ENCODE results near the gene C2CD2L. TPM values are rescaled to one million over a fixed set of nuclear protein-coding genes. Genes with fewer than 3 reads are reported as not detected.
A peak's percentile ranks its signal among the peaks of the same experiment; 100 is the strongest.

C2CD2L gene
- total RNA-seq, 1 experiment from 2014 or later: 5.6 TPM

DNA sequence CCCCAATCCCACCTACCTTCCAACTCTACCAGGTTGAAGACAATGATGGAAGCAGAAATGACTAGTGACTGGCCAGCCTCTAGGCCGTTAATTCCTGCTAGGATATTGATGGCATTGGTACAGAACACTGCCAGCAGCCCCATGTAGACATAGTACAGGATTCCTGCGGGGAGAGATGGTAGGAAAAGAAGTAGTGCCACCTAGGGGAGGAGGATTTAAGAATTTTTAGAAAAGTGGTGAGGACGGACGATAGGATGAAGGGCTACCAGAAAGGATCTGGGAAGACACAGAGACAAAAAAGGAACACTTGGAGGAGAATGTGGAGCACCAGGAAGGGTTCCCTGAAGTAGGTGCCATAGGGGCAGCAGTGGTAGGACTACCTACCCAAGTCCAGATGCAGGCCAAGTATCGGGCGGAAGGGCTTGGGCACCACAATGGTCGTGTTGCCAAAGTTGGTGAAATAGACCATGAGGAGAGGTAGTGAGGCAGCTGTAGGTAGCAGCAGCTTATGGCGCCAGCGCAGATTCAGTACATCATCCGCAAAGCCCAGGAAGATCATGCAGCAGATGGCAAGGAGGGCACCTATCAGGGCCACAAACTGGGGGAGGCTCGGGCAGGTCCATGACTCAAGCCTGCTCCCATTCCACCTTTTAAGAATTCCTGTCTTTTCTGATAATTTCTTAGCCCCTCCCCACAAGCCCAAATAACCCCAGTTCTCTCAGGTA lies 6.7 kb upstream of the C2CD2L start:
- Histone ChIP-seq H3K18ac (ENCODE audit: insufficient read length, low read depth, low read length) (no peak overlapping the region), H3K4me1 (ENCODE audit: insufficient read depth, low read length) (no peaks in the 10 kb centered on the region), H3K56ac (ENCODE audit: insufficient read length, low read depth, low read length) (no peak overlapping the region), H4K8ac (replicated peaks; ENCODE audit: insufficient read length, low read depth, low read length) (no peak overlapping the region), H3K4ac (ENCODE audit: low read depth, low read length) (no peak overlapping the region), H3K14ac (ENCODE audit: insufficient read depth, low read length) (no peak overlapping the region; the same call in 1 of the 2 replicates), H4K91ac (ENCODE audit: insufficient read length, low read depth, low read length) (no peak overlapping the region), H2AK5ac (ENCODE audit: insufficient read length, low read length) (no peak overlapping the region), H3K4me2 (ENCODE audit: insufficient read depth, insufficient read length, low read length) (peak overlapping the region; percentile 91), H2BK5ac (ENCODE audit: insufficient read length, low read length) (no peak overlapping the region), H4K5ac (ENCODE audit: insufficient read length, low read depth, low read length) (no peak overlapping the region), H2BK20ac (ENCODE audit: low read depth, low read length, poor library complexity, severe bottlenecking) (no peak overlapping the region), H2AFZ (ENCODE audit: low read length) (no peak overlapping the region), H4K20me1 (ENCODE audit: control insufficient read depth, insufficient read depth, insufficient read length) (no peaks in the 10 kb centered on the region), H3T11ph (ENCODE audit: low read length) (no peak overlapping the region), H2BK120ac (ENCODE audit: low read depth, low read length, poor library complexity, severe bottlenecking) (no peak overlapping the region), H3K23me2 (ENCODE audit: insufficient read length, low read depth, low read length, poor library complexity, severe bottlenecking) (peaks cover 16% of the 10 kb centered on the region), H3K27me3 (ENCODE audit: insufficient read depth, low read length) (no peaks in the 10 kb centered on the region), H3K79me1 (ENCODE audit: insufficient read depth, low read depth, low read length, poor library complexity, severe bottlenecking) (no peaks in the 10 kb centered on the region), H3K9ac (ENCODE audit: extremely low read depth, insufficient read length, low read length) (peak overlapping the region; percentile 48), H3K79me2 (ENCODE audit: insufficient read depth, low read length) (no peaks in the 10 kb centered on the region; the same call in 1 of the 2 replicates), H3K23ac (ENCODE audit: insufficient read length, low read depth, low read length) (no peak overlapping the region), H2BK12ac (ENCODE audit: insufficient read length, low read depth, low read length) (no peak overlapping the region), H3K27ac (ENCODE audit: insufficient read length, low read depth, low read length) (no peak overlapping the region), H2BK15ac (ENCODE audit: low read depth, low read length) (no peak overlapping the region), H3K9me3 (ENCODE audit: control insufficient read depth, low read depth, low read length) (no peaks in the 10 kb centered on the region)
- no CpG with 5 or more reads among the region's 11 CpGs for WGBS (ENCODE audit: extremely low coverage, insufficient read length, low lambda C conversion rate)
- H3K4me1 Mint-ChIP-seq: peaks cover 24 to 28% of the 10 kb centered on the region in 2 experiments
- DNase-seq: no peak
- H3K4me3 Mint-ChIP-seq: peak overlapping the region; percentile 85 to 91
- peak overlapping the region; percentile 11 to 100 (median 22); a peak in 3 of 7 replicates for H3K27ac Mint-ChIP-seq
- peaks cover 21 to 31% (median 28%) of the 10 kb centered on the region in 3 experiments; a peak in 6 of 7 replicates for H3K36me3 Mint-ChIP-seq (ENCODE audit: insufficient read depth in 1 of 3, low read depth in 3 of 3)
- no peaks in the 10 kb centered on the region; a peak in 1 of 5 replicates for H3K9me3 Mint-ChIP-seq
- peaks cover under 1% of the 10 kb centered on the region; the same call in 1 of the 2 replicates for H3K27me3 Mint-ChIP-seq (ENCODE audit: low read depth)
- TF ChIP-seq, protein P1, sequence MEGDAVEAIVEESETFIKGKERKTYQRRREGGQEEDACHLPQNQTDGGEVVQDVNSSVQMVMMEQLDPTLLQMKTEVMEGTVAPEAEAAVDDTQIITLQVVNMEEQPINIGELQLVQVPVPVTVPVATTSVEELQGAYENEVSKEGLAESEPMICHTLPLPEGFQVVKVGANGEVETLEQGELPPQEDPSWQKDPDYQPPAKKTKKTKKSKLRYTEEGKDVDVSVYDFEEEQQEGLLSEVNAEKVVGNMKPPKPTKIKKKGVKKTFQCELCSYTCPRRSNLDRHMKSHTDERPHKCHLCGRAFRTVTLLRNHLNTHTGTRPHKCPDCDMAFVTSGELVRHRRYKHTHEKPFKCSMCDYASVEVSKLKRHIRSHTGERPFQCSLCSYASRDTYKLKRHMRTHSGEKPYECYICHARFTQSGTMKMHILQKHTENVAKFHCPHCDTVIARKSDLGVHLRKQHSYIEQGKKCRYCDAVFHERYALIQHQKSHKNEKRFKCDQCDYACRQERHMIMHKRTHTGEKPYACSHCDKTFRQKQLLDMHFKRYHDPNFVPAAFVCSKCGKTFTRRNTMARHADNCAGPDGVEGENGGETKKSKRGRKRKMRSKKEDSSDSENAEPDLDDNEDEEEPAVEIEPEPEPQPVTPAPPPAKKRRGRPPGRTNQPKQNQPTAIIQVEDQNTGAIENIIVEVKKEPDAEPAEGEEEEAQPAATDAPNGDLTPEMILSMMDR (conservative IDR thresholded peaks at IDR 0.05): peak; percentile 56

Measured in H9 (cell line).